NCI-H2107 treated with DMSO at 0.1 percent for 48 hours (cell line): ENCODE results near the gene ACY1.
"Not testable (repeated sequence)": the region's sequence is repeated elsewhere in the genome, so short reads cannot be mapped to it uniquely, and the experiment has no call there.

ENCODE experiments used
- DNase-seq: peaks from one replicate; lab custom pipeline; 2025; ENCODE audit not compliant: unreplicated experiment; lab: John Stamatoyannopoulos, UW

ACY1 gene

GRCh38 chr3:51982352-51982837, 940 bp upstream of the ACY1 start:
- DNase-seq, result no peak

GRCh38 chr3:51983578-51984268, 388 bp downstream of the ACY1 start:
- no peak for DNase-seq

GRCh38 chr3:51984269-51984647, 923 bp downstream of the ACY1 start:
- no peak for DNase-seq

GRCh38 chr3:51985063-51985462, 1.7 kb downstream of the ACY1 start:
- no peak for DNase-seq

- no peak for DNase-seq
Measured at GRCh38 chr3:51986010-51986947, 2.9 kb downstream of the ACY1 start.

GRCh38 chr3:51987568-51987967, 4.2 kb downstream of the ACY1 start:
- DNase-seq, result no peak

- no peak for DNase-seq
Measured at GRCh38 chr3:51988286-51989146, 5.2 kb downstream of the ACY1 start.

- not testable (repeated sequence) for DNase-seq
Measured at GRCh38 chr3:51990501-51990971, 7.2 kb downstream of the ACY1 start.

GRCh38 chr3:51992017-51992682, 8.8 kb downstream of the ACY1 start:
- DNase-seq, result no peak

- DNase-seq, result not testable (repeated sequence)
Measured at GRCh38 chr3:51993657-51994056, 10.3 kb downstream of the ACY1 start.

GRCh38 chr3:51994530-51994929, 11.2 kb downstream of the ACY1 start:
- no peak for DNase-seq

GRCh38 chr3:51995346-51996163, 12.2 kb downstream of the ACY1 start, which contains the start of gene RPL29:
Gene RPL29 (minus strand): TSS chr3:51995895. CDS start chr3:51995461, 434 bp downstream.
- peak; percentile 57 for DNase-seq

- no peak for DNase-seq
Measured at GRCh38 chr3:51997172-51997571, 13.8 kb downstream of the ACY1 start.

GRCh38 chr3:51997935-51998596, 14.7 kb downstream of the ACY1 start:
- no peak for DNase-seq

- DNase-seq, result no peak
Measured at GRCh38 chr3:51998774-51999173, 15.4 kb downstream of the ACY1 start.

GRCh38 chr3:51999846-52000245, 16.5 kb downstream of the ACY1 start:
- DNase-seq, result no peak

GRCh38 chr3:52001443-52001974, 18.2 kb downstream of the ACY1 start:
- DNase-seq, result no peak

GRCh38 chr3:52002748-52003147, 19.4 kb downstream of the ACY1 start:
- no peak for DNase-seq
